NAMALWA (cell line): ENCODE measurements around the gene PCSK9.

Source experiments
- DNase-seq: peaks from one replicate; pipeline ENCODE4 v3.0.0-alpha.2; 2015; ENCODE audit warnings: low spot score

Gene PCSK9

GRCh38 chr1:55059302-55060132 lies 20.2 kb downstream of the PCSK9 start:
- DNase-seq = no peak

GRCh38 chr1:55060133-55060999 lies 21.0 kb downstream of the PCSK9 start:
- DNase-seq = peak; percentile 9

- no peak for DNase-seq
Observed at GRCh38 chr1:55061000-55061705, 21.8 kb downstream of the PCSK9 start.

- DNase-seq = no peak
Observed at GRCh38 chr1:55061706-55062321, 22.5 kb downstream of the PCSK9 start.

- no peak for DNase-seq
Observed at GRCh38 chr1:55062801-55063576, 23.6 kb downstream of the PCSK9 start.

- DNase-seq = no peak
Observed at GRCh38 chr1:55063577-55063942, 24.2 kb downstream of the PCSK9 start.

GRCh38 chr1:55064071-55064581 lies 24.8 kb downstream of the PCSK9 start:
- DNase-seq = peak; percentile 45

- no peak for DNase-seq
Observed at GRCh38 chr1:55064861-55065263, 25.5 kb downstream of the PCSK9 start.

- DNase-seq = no peak
Observed at GRCh38 chr1:55065648-55066047, 26.3 kb downstream of the PCSK9 start.

- no peak for DNase-seq
Observed at GRCh38 chr1:55067022-55067778, 27.9 kb downstream of the PCSK9 start.

GRCh38 chr1:55067914-55068313 lies 28.6 kb downstream of the PCSK9 start:
- DNase-seq = no peak

GRCh38 chr1:55068638-55069037 lies 29.3 kb downstream of the PCSK9 start:
- DNase-seq = no peak

- no peak for DNase-seq
Observed at GRCh38 chr1:55069280-55069679, 29.9 kb downstream of the PCSK9 start.

GRCh38 chr1:55070293-55071164 lies 31.2 kb downstream of the PCSK9 start:
- DNase-seq = no peak

- DNase-seq = peak; percentile 43
Observed at GRCh38 chr1:55071477-55071876, 32.1 kb downstream of the PCSK9 start.

- DNase-seq = no peak
Observed at GRCh38 chr1:55073187-55073916, 34.0 kb downstream of the PCSK9 start.

GRCh38 chr1:55074455-55074854 lies 35.1 kb downstream of the PCSK9 start:
- DNase-seq = no peak

GRCh38 chr1:55076356-55076755 lies 37.0 kb downstream of the PCSK9 start:
- DNase-seq = no peak

GRCh38 chr1:55078470-55078869 lies 39.1 kb downstream of the PCSK9 start:
- no peak for DNase-seq
